Measurements from ENCODE around the gene ZSCAN22. TPM values are rescaled to one million over a fixed set of nuclear protein-coding genes. Genes with fewer than 3 reads are reported as not detected.

ZSCAN22 gene
- total and polyA plus RNA-seq, 2 experiments from 2014 or later: 2.0 to 2.2 TPM

DNA sequence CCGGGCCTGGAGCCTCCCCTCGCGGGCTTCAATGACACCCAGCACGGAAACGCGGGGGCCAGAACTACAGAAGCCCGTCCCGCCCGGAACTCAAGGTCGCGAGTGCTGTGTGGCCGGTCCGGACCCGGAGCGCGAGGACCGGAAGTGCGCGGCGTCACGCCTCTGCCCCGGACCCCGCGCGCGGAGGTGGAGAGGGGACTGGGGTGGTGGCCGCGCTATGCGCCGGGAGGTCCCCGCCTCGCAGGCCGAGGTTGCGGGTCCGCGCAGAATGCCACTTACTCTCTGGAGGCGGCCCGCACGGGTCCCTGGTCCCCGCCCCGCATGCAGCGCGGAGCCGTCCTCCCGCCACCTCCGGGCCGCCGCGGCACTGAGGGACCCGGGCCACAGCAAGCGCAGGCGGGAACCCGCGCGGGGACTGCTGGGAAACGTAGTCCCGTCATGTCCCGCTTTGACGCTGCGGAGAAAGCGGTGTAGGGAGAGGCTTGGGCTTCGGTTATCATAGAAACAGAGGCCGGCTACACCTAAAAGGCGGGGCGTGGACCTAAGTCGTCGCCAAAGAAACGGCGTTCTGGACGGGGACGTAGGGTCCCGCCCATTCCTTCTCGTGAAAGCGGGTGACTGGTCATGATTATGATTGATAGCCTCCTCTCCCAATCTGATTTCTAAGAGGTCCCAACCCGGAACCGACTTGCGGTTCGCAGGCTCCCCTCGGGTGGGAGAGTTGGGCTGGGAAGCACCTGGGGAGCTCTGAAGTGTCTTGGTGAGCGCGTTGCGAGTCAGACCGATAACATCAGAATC, 54.1 kb downstream of the ZSCAN22 start, which contains the start of gene ZNF837:
ZNF837 (minus strand) TSS at position 369 of the 798 bp plus-strand sequence. CDS start 11,698 bp downstream, outside the sequence.
- WGBS (ENCODE audit: low lambda C conversion rate, missing lambda C conversion rate): under 1% methylated on average over 78 of the region's 83 CpGs
- no peaks in the 10 kb centered on the region for H3K9me3 ChIP-seq (ENCODE audit: low read depth)
- TF ChIP-seq EZH2phosphoT487 (IDR thresholded peaks at IDR 0.05; ENCODE audit: low read depth, severe bottlenecking, unreplicated experiment): no peak
- TF ChIP-seq CTCF (IDR thresholded peaks at IDR 0.05; ENCODE audit: poor library complexity): no peak
- no peak for TF ChIP-seq EZH2 (IDR thresholded peaks at IDR 0.05; ENCODE audit: borderline replicate concordance)

DNA sequence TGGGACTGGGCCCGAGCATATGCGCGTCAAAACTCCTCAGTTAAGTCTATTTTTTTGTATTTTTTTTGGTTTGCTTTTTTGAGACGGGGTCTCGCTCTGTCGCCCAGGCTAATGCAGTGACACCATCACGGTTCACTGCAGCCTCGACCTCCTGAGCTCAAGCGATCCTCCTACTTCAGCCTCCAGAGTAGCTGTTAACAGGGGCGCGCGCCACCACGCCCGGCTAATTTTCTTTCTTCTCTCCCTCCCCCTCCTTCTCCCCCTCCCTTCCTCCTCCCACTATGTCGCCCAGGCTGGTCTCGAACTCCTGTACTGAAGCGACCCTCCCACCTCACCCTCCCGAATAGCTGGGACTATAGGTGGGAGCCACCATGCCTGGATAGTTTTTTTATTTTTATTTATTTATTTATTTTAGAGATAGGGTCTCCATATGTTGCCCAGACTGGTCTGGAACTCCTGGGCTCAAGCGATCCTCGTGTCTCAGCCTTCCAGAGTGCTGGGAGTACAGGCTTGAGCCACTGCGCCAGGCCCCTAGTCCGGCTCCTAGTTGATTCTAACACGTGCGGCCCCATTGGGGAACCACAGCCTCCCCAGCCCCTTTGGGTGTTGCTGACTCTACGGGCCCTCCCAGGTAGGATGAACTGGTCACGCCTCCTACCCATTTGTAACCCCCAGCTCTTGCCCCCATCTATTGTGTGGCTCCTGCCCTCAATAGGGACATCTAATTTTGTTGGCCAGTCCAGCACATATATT, 54.8 kb downstream of the ZSCAN22 start:
- no peak for TF ChIP-seq EZH2 (IDR thresholded peaks at IDR 0.05; ENCODE audit: borderline replicate concordance)
- TF ChIP-seq CTCF (IDR thresholded peaks at IDR 0.05; ENCODE audit: poor library complexity): no peak
- TF ChIP-seq EZH2phosphoT487 (IDR thresholded peaks at IDR 0.05; ENCODE audit: low read depth, severe bottlenecking, unreplicated experiment): no peak
- Histone ChIP-seq H3K36me3 (replicated peaks; ENCODE audit: insufficient read depth, low read depth) (no peaks in the 10 kb centered on the region), H3K27ac (peak overlapping the region; percentile 73), H3K27me3 (no peaks in the 10 kb centered on the region), H3K9me2 (replicated peaks; ENCODE audit: insufficient read depth) (no peaks in the 10 kb centered on the region), H3K79me2 (peaks cover 24% of the 10 kb centered on the region), H3K9me3 (ENCODE audit: low read depth) (no peaks in the 10 kb centered on the region), H4K20me1 (ENCODE audit: insufficient read depth, poor library complexity, severe bottlenecking) (no peaks in the 10 kb centered on the region), H2AFZ (peak overlapping the region; percentile 13), H3K4me1 (ENCODE audit: insufficient read depth) (peaks cover 25% of the 10 kb centered on the region), H3K4me3 (peak overlapping the region; percentile 63), H3K4me2 (peak overlapping the region; percentile 90)
- DNase-seq (ENCODE audit: low spot score): no peak
- WGBS (ENCODE audit: low lambda C conversion rate, missing lambda C conversion rate): 60% methylated on average over 16 of the region's 26 CpGs

More for the DNA sequence above, 54.1 kb downstream of the ZSCAN22 start, which contains the start of gene ZNF837:
- DNase-seq (ENCODE audit: low spot score): peak; percentile 100
- peaks cover 22% of the 10 kb centered on the region for H3K79me2 ChIP-seq
- peak within 1 kb of the TSS; percentile 63 for H3K4me3 ChIP-seq
- H3K4me2 ChIP-seq: peak within 1 kb of the TSS; percentile 99
- H3K4me1 ChIP-seq (ENCODE audit: insufficient read depth): peaks cover 21% of the 10 kb centered on the region
- no peaks in the 10 kb centered on the region for H3K27me3 ChIP-seq
- no peaks in the 10 kb centered on the region for H3K9me2 ChIP-seq (replicated peaks; ENCODE audit: insufficient read depth)
- H2AFZ ChIP-seq: peak within 1 kb of the TSS; percentile 94
- H3K27ac ChIP-seq: peak within 1 kb of the TSS; percentile 93
- H3K36me3 ChIP-seq (replicated peaks; ENCODE audit: insufficient read depth, low read depth): no peaks in the 10 kb centered on the region
- H4K20me1 ChIP-seq (ENCODE audit: insufficient read depth, poor library complexity, severe bottlenecking): no peaks in the 10 kb centered on the region

- no peaks in the 10 kb centered on the region for H3K9me2 ChIP-seq (replicated peaks; ENCODE audit: insufficient read depth)
- H3K4me1 ChIP-seq (ENCODE audit: insufficient read depth): peaks cover 29% of the 10 kb centered on the region
- no peak overlapping the region for H3K4me3 ChIP-seq
- H2AFZ ChIP-seq: no peak overlapping the region
- no peak overlapping the region for H3K27ac ChIP-seq
- H3K79me2 ChIP-seq: peaks cover 33% of the 10 kb centered on the region
- H3K9me3 ChIP-seq (ENCODE audit: low read depth): no peaks in the 10 kb centered on the region
- no peaks in the 10 kb centered on the region for H3K27me3 ChIP-seq
- no peaks in the 10 kb centered on the region for H4K20me1 ChIP-seq (ENCODE audit: insufficient read depth, poor library complexity, severe bottlenecking)
- DNase-seq (ENCODE audit: low spot score): no peak
- no peak for TF ChIP-seq CTCF (IDR thresholded peaks at IDR 0.05; ENCODE audit: poor library complexity)
- no peak for TF ChIP-seq EZH2 (IDR thresholded peaks at IDR 0.05; ENCODE audit: borderline replicate concordance)
- TF ChIP-seq EZH2phosphoT487 (IDR thresholded peaks at IDR 0.05; ENCODE audit: low read depth, severe bottlenecking, unreplicated experiment): no peak
- no peaks in the 10 kb centered on the region for H3K36me3 ChIP-seq (replicated peaks; ENCODE audit: insufficient read depth, low read depth)
- 92% methylated on average over 6 of the region's 6 CpGs for whole genome bisulfite sequencing (ENCODE audit: low lambda C conversion rate, missing lambda C conversion rate)
- H3K4me2 ChIP-seq: no peak overlapping the region
Measured at GRCh38 chr19:58382997-58383603, 56.3 kb downstream of the ZSCAN22 start.

All from hepatocyte (in vitro differentiated cells).